Stimulated activated naive CD4-positive, alpha-beta T cell treated with Interleukin-2 at 50 U/mL for 16 hours (primary cell): ENCODE measurements around the gene LURAP1L.

Source experiments
- DNase-seq: peaks from one replicate; lab custom pipeline; 2025; lab: John Stamatoyannopoulos, UW

The LURAP1L gene

GRCh38 chr9:12813533-12813932, 38.7 kb downstream of the LURAP1L start:
- DNase-seq = no peak

- DNase-seq = no peak
These were observed 39.4 kb downstream of the LURAP1L start for GRCh38 chr9:12813960-12814876.

GRCh38 chr9:12814877-12815237, 40.0 kb downstream of the LURAP1L start:
- no peak for DNase-seq

GRCh38 chr9:12815888-12816287, 41.1 kb downstream of the LURAP1L start:
- DNase-seq = no peak

GRCh38 chr9:12816656-12817101, 41.9 kb downstream of the LURAP1L start:
- no peak for DNase-seq

GRCh38 chr9:12817702-12818101, 42.9 kb downstream of the LURAP1L start:
- DNase-seq = no peak

- no peak for DNase-seq
These were observed 43.7 kb downstream of the LURAP1L start for GRCh38 chr9:12818431-12819000.

GRCh38 chr9:12819436-12820185, 44.8 kb downstream of the LURAP1L start:
- no peak for DNase-seq

- no peak for DNase-seq
These were observed 47.3 kb downstream of the LURAP1L start for GRCh38 chr9:12822111-12822510.

- DNase-seq = no peak
These were observed 52.2 kb downstream of the LURAP1L start for GRCh38 chr9:12826924-12827565.

- DNase-seq = no peak
These were observed 58.9 kb downstream of the LURAP1L start for GRCh38 chr9:12833701-12834100.

- DNase-seq = no peak
These were observed 63.7 kb downstream of the LURAP1L start for GRCh38 chr9:12838546-12838945.

GRCh38 chr9:12843735-12844134, 68.9 kb downstream of the LURAP1L start:
- DNase-seq = no peak

GRCh38 chr9:12846035-12846434, 71.2 kb downstream of the LURAP1L start:
- DNase-seq = no peak

GRCh38 chr9:12847561-12847960, 72.7 kb downstream of the LURAP1L start:
- DNase-seq = no peak

GRCh38 chr9:12849486-12850003, 74.7 kb downstream of the LURAP1L start:
- no peak for DNase-seq

- no peak for DNase-seq
These were observed 76.7 kb downstream of the LURAP1L start for GRCh38 chr9:12851341-12852090.

- DNase-seq = no peak
These were observed 78.2 kb downstream of the LURAP1L start for GRCh38 chr9:12853051-12853450.

- DNase-seq = no peak
These were observed 79.4 kb downstream of the LURAP1L start for GRCh38 chr9:12854221-12854620.

- no peak for DNase-seq
These were observed 80.2 kb downstream of the LURAP1L start for GRCh38 chr9:12855066-12855465.

- DNase-seq = no peak
These were observed 81.8 kb downstream of the LURAP1L start for GRCh38 chr9:12856603-12857002.
